HEK293 (cell line): ENCODE data around the gene TRAPPC2.
A peak's percentile ranks its signal among the peaks of the same experiment; 100 is the strongest.

Experiments
- CTCF ChIA-PET: fragments of 350-600 bp; formaldehyde crosslinking; extraction: SDS; loops from one replicate; lab custom pipeline; 2021; ENCODE audit warnings: antibody characterized with exemption; lab: Yijun Ruan, JAX
- POLR2A ChIA-PET: fragments of 300-600 bp; formaldehyde crosslinking; extraction: SDS; loops from one replicate; lab custom pipeline; 2020; ENCODE audit warnings: antibody characterized with exemption, inconsistent platforms; lab: Yijun Ruan, JAX
- H3K27ac ChIP-seq: fragments of 200-500 bp; sonication (Bioruptor generic); 2 replicates; pipeline ENCODE4 v1.5.1; 2014; ENCODE audit warnings: low read depth, low read length, control low read depth, inconsistent platforms; ENCODE audit errors: extremely low read depth
- H3K36me3 ChIP-seq, 2 experiments: fragments of 200-500 bp in 1 of 2; sonication (Bioruptor generic) in 1 of 2; 1 replicate in 1 of 2; 2 replicates in 1 of 2; pipeline ENCODE4 v1.5.1; 2014 to 2017; ENCODE audit warnings: inconsistent platforms in 2 of 2, low read length in 2 of 2; ENCODE audit not compliant: control insufficient read depth in 2 of 2, insufficient read depth in 1 of 2
- H3K4me1 ChIP-seq: fragments of 200-500 bp; sonication (Bioruptor generic); 2 replicates; pipeline ENCODE4 v1.5.1; 2014; ENCODE audit warnings: mild to moderate bottlenecking, low read length, inconsistent platforms; ENCODE audit not compliant: control insufficient read depth, insufficient read depth
- H3K4me3 ChIP-seq: 2 replicates; pipeline ENCODE4 v1.5.1; 2011; ENCODE audit warnings: low read depth, mild to moderate bottlenecking, control low read depth, low read length, moderate library complexity
- H3K9me3 ChIP-seq: fragments of 200-500 bp; sonication (Bioruptor generic); 2 replicates; pipeline ENCODE4 v1.5.1; 2014; ENCODE audit warnings: low read depth, low read length, inconsistent platforms; ENCODE audit not compliant: control insufficient read depth, insufficient read depth
- GLIS1 ChIP-seq: fragments of 450-650 bp; formaldehyde crosslinking; IDR thresholded peaks from 2 replicates; pipeline ENCODE4 v1.5.1; 2016; ENCODE audit warnings: missing biosample characterization, missing genetic modification characterization
- IKZF3 ChIP-seq: fragments of 450-650 bp; IDR thresholded peaks from 2 replicates; pipeline ENCODE4 v1.5.0; 2018; ENCODE audit warnings: missing biosample characterization, mild to moderate bottlenecking, missing genetic modification characterization, moderate library complexity
- KLF10 ChIP-seq: fragments of 450-650 bp; IDR thresholded peaks from 2 replicates; pipeline ENCODE4 v1.5.1; 2018; ENCODE audit warnings: missing biosample characterization, mild to moderate bottlenecking, missing genetic modification characterization
- ZEB2 ChIP-seq: fragments of 450-650 bp; formaldehyde crosslinking; IDR thresholded peaks from 2 replicates; pipeline ENCODE4 v1.5.1; 2016; ENCODE audit warnings: missing biosample characterization, missing genetic modification characterization
- ZNF121 ChIP-seq: fragments of 450-650 bp; formaldehyde crosslinking; IDR thresholded peaks from 2 replicates; pipeline ENCODE4 v1.5.1; 2016; ENCODE audit warnings: missing biosample characterization, missing genetic modification characterization
- ZNF138 ChIP-seq: fragments of 450-650 bp; formaldehyde crosslinking; IDR thresholded peaks from 2 replicates; pipeline ENCODE4 v1.5.1; 2016; ENCODE audit warnings: missing biosample characterization, missing genetic modification characterization, borderline replicate concordance
- ZNF169 ChIP-seq: fragments of 450-650 bp; formaldehyde crosslinking; IDR thresholded peaks from 2 replicates; pipeline ENCODE4 v1.5.1; 2016; ENCODE audit warnings: missing biosample characterization, missing genetic modification characterization
- ZNF18 ChIP-seq: fragments of 450-650 bp; formaldehyde crosslinking; IDR thresholded peaks from 2 replicates; pipeline ENCODE4 v1.5.1; 2016; ENCODE audit warnings: missing biosample characterization, missing genetic modification characterization
- ZNF202 ChIP-seq: fragments of 450-650 bp; formaldehyde crosslinking; IDR thresholded peaks from 2 replicates; pipeline ENCODE4 v1.5.1; 2016; ENCODE audit warnings: missing biosample characterization, missing genetic modification characterization, borderline replicate concordance
- ZNF341 ChIP-seq: fragments of 450-650 bp; formaldehyde crosslinking; IDR thresholded peaks from 2 replicates; pipeline ENCODE4; 2016; ENCODE audit warnings: low read depth, missing biosample characterization, missing genetic modification characterization
- ZNF426 ChIP-seq: fragments of 450-650 bp; formaldehyde crosslinking; IDR thresholded peaks from 2 replicates; pipeline ENCODE4 v1.5.1; 2017; ENCODE audit warnings: missing biosample characterization, missing genetic modification characterization, mild to moderate bottlenecking, inconsistent platforms, moderate library complexity
- ZNF549 ChIP-seq: fragments of 450-650 bp; IDR thresholded peaks from 2 replicates; pipeline ENCODE4 v1.5.1; 2018; ENCODE audit warnings: missing biosample characterization, missing genetic modification characterization, mild to moderate bottlenecking, inconsistent platforms, moderate library complexity
- ZNF624 ChIP-seq: fragments of 450-650 bp; formaldehyde crosslinking; IDR thresholded peaks from 2 replicates; pipeline ENCODE4 v1.5.1; 2017; ENCODE audit warnings: missing biosample characterization, missing genetic modification characterization
- ZNF654 ChIP-seq: fragments of 450-650 bp; formaldehyde crosslinking; IDR thresholded peaks from 2 replicates; pipeline ENCODE4 v1.5.1; 2016; ENCODE audit warnings: low read depth, missing biosample characterization, missing genetic modification characterization
- ZNF704 ChIP-seq: fragments of 450-650 bp; formaldehyde crosslinking; IDR thresholded peaks from 2 replicates; pipeline ENCODE4 v1.5.1; 2016; ENCODE audit warnings: missing biosample characterization, missing genetic modification characterization
- ZNF707 ChIP-seq: fragments of 450-650 bp; formaldehyde crosslinking; IDR thresholded peaks from 2 replicates; pipeline ENCODE4 v1.5.1; 2016; ENCODE audit warnings: missing biosample characterization, missing genetic modification characterization
- ZNF791 ChIP-seq: fragments of 450-650 bp; formaldehyde crosslinking; IDR thresholded peaks from 2 replicates; pipeline ENCODE4 v1.5.1; 2016; ENCODE audit warnings: missing biosample characterization, missing genetic modification characterization
- TF ChIP-seq, protein P1 (sequence below): fragments of 450-650 bp; formaldehyde crosslinking; IDR thresholded peaks from 2 replicates; pipeline ENCODE4 v1.5.1; 2016; ENCODE audit warnings: missing biosample characterization, missing genetic modification characterization, low read depth

TRAPPC2 gene

DNA sequence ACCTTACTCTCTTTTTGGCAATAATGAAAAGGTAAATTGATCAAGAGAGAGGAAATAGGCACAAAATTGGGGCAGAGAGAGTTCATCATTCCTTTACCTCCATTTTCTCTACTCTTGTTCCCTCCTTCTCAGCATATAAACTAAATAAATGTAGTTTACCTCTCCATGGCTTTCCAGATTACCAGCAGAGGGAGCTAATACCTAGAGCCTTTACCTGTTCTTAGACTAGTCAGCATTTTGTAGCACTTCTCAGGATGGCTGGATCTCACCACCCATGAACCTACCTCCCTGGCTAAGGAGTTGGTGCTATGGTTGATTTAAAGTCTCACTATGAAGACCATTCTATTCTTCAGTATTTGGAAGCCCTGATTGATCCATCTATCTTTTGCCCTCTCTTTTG, 15.8 kb upstream of the TRAPPC2 start:
- ChIA-PET CTCF (interaction anchor here (0.6 to 7.2 kb wide), 31 partner anchors 8 to 936 kb away, joined by 3 to 92 read pairs (median 4); partner anchors contain the start of genes GEMIN8, OFD1, RAB9A and TRAPPC2), POLR2A (interaction anchor here (1.5 kb wide), 2 partner anchors 9 to 15 kb away, joined by 3 to 6 read pairs; partner anchors contain the start of genes OFD1 and TRAPPC2)
- Histone ChIP-seq H3K36me3 (peaks cover 53 to 81% of the 10 kb centered on the region in 2 experiments), H3K4me3 (no peak overlapping the region), H3K9me3 (no peaks in the 10 kb centered on the region), H3K27ac (no peak overlapping the region), H3K4me1 (no peaks in the 10 kb centered on the region)
- peak; percentile 56 for TF ChIP-seq ZNF654 (tag by site-specific recombination)
- TF ChIP-seq ZNF121 (tag by site-specific recombination): no peak

- POLR2A ChIA-PET: no interaction called here
- H3K36me3 ChIP-seq: peaks cover 53 to 84% of the 10 kb centered on the region in 2 experiments
- CTCF ChIA-PET: interaction anchor here (0.5 to 7.2 kb wide), 17 partner anchors 10 to 826 kb away, joined by 3 to 92 read pairs (median 4); partner anchors contain the start of genes OFD1 and TRAPPC2
Measured at GRCh38 chrX:13748486-13748885, 14.1 kb upstream of the TRAPPC2 start.

DNA sequence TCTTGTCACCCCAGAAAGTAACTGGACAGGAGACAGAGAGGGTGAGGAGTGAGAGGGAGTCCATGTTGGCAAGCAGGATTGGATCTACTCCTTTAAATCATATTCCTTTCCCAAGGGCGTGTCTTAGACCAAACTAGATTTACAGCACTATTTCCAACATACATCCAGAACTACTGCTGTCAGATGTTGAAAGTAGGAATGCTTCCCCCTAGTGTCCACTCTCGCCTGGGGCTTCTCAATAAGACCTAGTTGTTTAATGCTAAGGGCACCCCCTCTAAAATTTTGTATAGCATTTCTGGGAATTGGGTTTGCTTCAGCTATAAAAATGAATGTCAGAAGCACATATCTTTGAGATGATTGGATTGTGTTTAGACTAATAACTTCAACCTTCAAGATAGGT, 13.4 kb upstream of the TRAPPC2 start:
- H3K36me3 ChIP-seq: peaks cover 55 to 83% of the 10 kb centered on the region in 2 experiments
- ChIA-PET CTCF (interaction anchor here (0.5 to 7.2 kb wide), 12 partner anchors 10 to 826 kb away, joined by 3 to 92 read pairs (median 6); partner anchors contain the start of genes OFD1 and TRAPPC2), POLR2A (no interaction called here)
- no peak overlapping the region for H3K27ac ChIP-seq
- no peaks in the 10 kb centered on the region for H3K9me3 ChIP-seq
- H3K4me1 ChIP-seq: no peaks in the 10 kb centered on the region
- H3K4me3 ChIP-seq: no peak overlapping the region
- TF ChIP-seq ZNF704 (tag by site-specific recombination) (no peak), ZNF426 (no peak), ZNF138 (tag by site-specific recombination) (no peak), ZNF341 (tag by site-specific recombination) (no peak), GLIS1 (tag by site-specific recombination) (no peak), ZNF654 (tag by site-specific recombination) (peak; percentile 64), IKZF3 (tag by site-specific recombination) (0 out of 2 replicates have a peak, but pooled peaks have one; percentile 29), ZNF202 (tag by site-specific recombination) (no peak), ZNF121 (tag by site-specific recombination) (no peak), ZNF707 (tag by site-specific recombination) (no peak)
- TF ChIP-seq, protein P1, sequence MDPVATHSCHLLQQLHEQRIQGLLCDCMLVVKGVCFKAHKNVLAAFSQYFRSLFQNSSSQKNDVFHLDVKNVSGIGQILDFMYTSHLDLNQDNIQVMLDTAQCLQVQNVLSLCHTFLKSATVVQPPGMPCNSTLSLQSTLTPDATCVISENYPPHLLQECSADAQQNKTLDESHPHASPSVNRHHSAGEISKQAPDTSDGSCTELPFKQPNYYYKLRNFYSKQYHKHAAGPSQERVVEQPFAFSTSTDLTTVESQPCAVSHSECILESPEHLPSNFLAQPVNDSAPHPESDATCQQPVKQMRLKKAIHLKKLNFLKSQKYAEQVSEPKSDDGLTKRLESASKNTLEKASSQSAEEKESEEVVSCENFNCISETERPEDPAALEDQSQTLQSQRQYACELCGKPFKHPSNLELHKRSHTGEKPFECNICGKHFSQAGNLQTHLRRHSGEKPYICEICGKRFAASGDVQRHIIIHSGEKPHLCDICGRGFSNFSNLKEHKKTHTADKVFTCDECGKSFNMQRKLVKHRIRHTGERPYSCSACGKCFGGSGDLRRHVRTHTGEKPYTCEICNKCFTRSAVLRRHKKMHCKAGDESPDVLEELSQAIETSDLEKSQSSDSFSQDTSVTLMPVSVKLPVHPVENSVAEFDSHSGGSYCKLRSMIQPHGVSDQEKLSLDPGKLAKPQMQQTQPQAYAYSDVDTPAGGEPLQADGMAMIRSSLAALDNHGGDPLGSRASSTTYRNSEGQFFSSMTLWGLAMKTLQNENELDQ (tag by site-specific recombination): no peak
- TF ChIP-seq, all 188 proteins: peak for 2

More at GRCh38 chrX:13748486-13748885, 14.1 kb upstream of the TRAPPC2 start:
- H3K4me3 ChIP-seq: no peak overlapping the region
- no peaks in the 10 kb centered on the region for H3K4me1 ChIP-seq
- H3K9me3 ChIP-seq: no peaks in the 10 kb centered on the region
- TF ChIP-seq ZNF624 (tag by site-specific recombination) (no peak), ZNF791 (tag by site-specific recombination) (no peak), ZNF169 (tag by site-specific recombination) (no peak), ZNF18 (tag by site-specific recombination) (no peak), KLF10 (no peak), ZEB2 (tag by site-specific recombination) (no peak), ZNF549 (tag by site-specific recombination) (no peak)
- no peak overlapping the region for H3K27ac ChIP-seq
